Caco-2 (cell line): Measurements from ENCODE around the gene PYHIN1. TPM values are rescaled to one million over a fixed set of nuclear protein-coding genes. Genes with fewer than 3 reads are reported as not detected.
"Not testable (repeated sequence)": the region's sequence is repeated elsewhere in the genome, so short reads cannot be mapped to it uniquely, and the experiment has no call there.

Experiments
- BruUV-seq: library from RNA; stranded (reverse); fragments of 400-500 nt; replicated peaks from 2 replicates; lab custom pipeline; 2021; lab: Mats Ljungman, UMichigan
- CTCF ChIA-PET: fragments of 300-600 bp; sonication (Branson Sonifier 250); formaldehyde crosslinking; loops from one replicate; lab custom pipeline; 2022; ENCODE audit warnings: antibody characterized with exemption; lab: Charles Lee
- POLR2A ChIA-PET: fragments of 300-600 bp; sonication (Branson Sonifier 250); formaldehyde crosslinking; loops from one replicate; lab custom pipeline; 2022; ENCODE audit warnings: antibody characterized with exemption; lab: Charles Lee
- DNase-seq, 2 experiments: peaks; one replicate each; pipeline versions ENCODE4 v3.0.0 to v3.0.0-alpha.2; 2020 to 2022
- H3K27me3 ChIP-seq: replicated peaks from 2 replicates; pipeline ENCODE4 v1.6.0; 2011; ENCODE audit warnings: low read length; ENCODE audit not compliant: control insufficient read depth, insufficient read depth
- H3K36me3 ChIP-seq: 2 replicates; pipeline ENCODE4 v1.5.1; 2011; ENCODE audit warnings: low read length; ENCODE audit not compliant: control insufficient read depth, insufficient read depth
- H3K4me1 ChIP-seq: fragments of 250-450 bp; sonication (Bioruptor Pico); 2 replicates; pipeline ENCODE4 v1.5.1; 2020; ENCODE audit warnings: mild to moderate bottlenecking
- H3K4me3 ChIP-seq: 2 replicates; pipeline ENCODE4 v1.5.1; 2011; ENCODE audit warnings: low read depth, mild to moderate bottlenecking, control low read depth, low read length
- H3K9me3 ChIP-seq: fragments of 250-450 bp; sonication (Bioruptor Pico); 2 replicates; pipeline ENCODE4 v1.5.1; 2020; ENCODE audit warnings: mild to moderate bottlenecking, moderate library complexity
- H3K27ac Mint-ChIP-seq: one replicate; pipeline ENCODE4 v1.8.0; 2022; ENCODE audit warnings: mixed read lengths; ENCODE audit not compliant: unreplicated experiment
- H3K27me3 Mint-ChIP-seq: one replicate; pipeline ENCODE4 v1.8.0; 2022; ENCODE audit warnings: mixed read lengths; ENCODE audit not compliant: insufficient read depth, unreplicated experiment
- H3K36me3 Mint-ChIP-seq: one replicate; pipeline ENCODE4 v1.8.0; 2022; ENCODE audit warnings: mild to moderate bottlenecking, mixed read lengths; ENCODE audit not compliant: insufficient read depth, unreplicated experiment
- H3K4me1 Mint-ChIP-seq: one replicate; pipeline ENCODE4 v1.8.0; 2022; ENCODE audit warnings: low read depth, mixed read lengths; ENCODE audit not compliant: unreplicated experiment
- H3K4me3 Mint-ChIP-seq: one replicate; pipeline ENCODE4 v1.8.0; 2022; ENCODE audit warnings: mild to moderate bottlenecking, moderate library complexity, mixed read lengths; ENCODE audit not compliant: unreplicated experiment
- H3K9me3 Mint-ChIP-seq: one replicate; pipeline ENCODE4 v1.8.0; 2022; ENCODE audit warnings: mixed read lengths; ENCODE audit not compliant: unreplicated experiment
- CTCF ChIP-seq, 2 experiments: fragments of 200-600 bp in 1 of 2; IDR thresholded peaks; 1 replicate in 1 of 2; 2 replicates in 1 of 2; pipeline versions ENCODE4 v1.5.1 to v1.8.0; 2011 to 2022; ENCODE audit warnings: antibody characterized with exemption in 1 of 2, control low read depth in 1 of 2, inconsistent platforms in 1 of 2, low read depth in 1 of 2, low read length in 1 of 2, mild to moderate bottlenecking in 1 of 2, moderate library complexity in 1 of 2; ENCODE audit not compliant: insufficient read depth in 1 of 2, severe bottlenecking in 1 of 2, unreplicated experiment in 1 of 2
- intact Hi-C: fragments of 100-400 bp; cut with micrococcal nuclease; formaldehyde crosslinking; loops from one replicate; pipeline ENCODE4 v1.10.0; 2022; ENCODE audit not compliant: unreplicated experiment
- total RNA-seq: library from RNA; stranded (reverse); gene quantifications from 2 replicates; pipeline ENCODE4 v1.2.3, GENCODE V29; 2022

Gene PYHIN1
- total RNA-seq, 1 experiment from 2014 or later: not detected

- Histone ChIP-seq H3K36me3 (no peaks in the 10 kb centered on the region), H3K4me3 (no peak overlapping the region), H3K9me3 (no peaks in the 10 kb centered on the region), H3K4me1 (no peaks in the 10 kb centered on the region), H3K27me3 (no peaks in the 10 kb centered on the region)
- CTCF ChIA-PET: interaction anchor here (0.6 kb wide), 1 partner anchor 69 kb away, joined by 3 read pairs; no protein-coding TSS in a partner anchor
- no peaks in the 10 kb centered on the region for H3K4me1 Mint-ChIP-seq
- H3K4me3 Mint-ChIP-seq: no peak overlapping the region
- TF ChIP-seq CTCF (IDR thresholded peaks at IDR 0.05; ENCODE audit: insufficient read depth in 1 of 2, low read depth in 1 of 2, low read length in 1 of 2, severe bottlenecking in 1 of 2, unreplicated experiment in 1 of 2): no peak
- intact Hi-C loops: no loop called here
- BruUV-seq: no TSS peak
- no peaks in the 10 kb centered on the region for H3K9me3 Mint-ChIP-seq
- POLR2A ChIA-PET: no interaction called here
- H3K36me3 Mint-ChIP-seq: no peaks in the 10 kb centered on the region
- H3K27ac Mint-ChIP-seq: no peak overlapping the region
- peaks cover 3% of the 10 kb centered on the region for H3K27me3 Mint-ChIP-seq
- no peak for DNase-seq
Measured at GRCh38 chr1:159005676-159006075, 74.3 kb downstream of the PYHIN1 start.

GRCh38 chr1:159006210-159006807 is 75.0 kb downstream of the PYHIN1 start:
- DNase-seq, H3K36me3 Mint-ChIP-seq, H3K27me3 ChIP-seq, BruUV-seq, H3K4me3 Mint-ChIP-seq, POLR2A ChIA-PET, H3K36me3 ChIP-seq, intact Hi-C loops, H3K4me1 Mint-ChIP-seq, H3K4me3 ChIP-seq, H3K9me3 Mint-ChIP-seq, H3K9me3 ChIP-seq, H3K27ac Mint-ChIP-seq, H3K27me3 Mint-ChIP-seq, H3K4me1 ChIP-seq: not testable (repeated sequence)
- CTCF ChIA-PET: interaction anchor here (0.6 kb wide), 1 partner anchor 68 kb away, joined by 3 read pairs; no protein-coding TSS in a partner anchor

- H3K4me3 Mint-ChIP-seq: no peak overlapping the region
- no peak for DNase-seq
- Histone ChIP-seq H3K4me1 (no peaks in the 10 kb centered on the region), H3K4me3 (no peak overlapping the region), H3K9me3 (no peaks in the 10 kb centered on the region), H3K27me3 (no peaks in the 10 kb centered on the region), H3K36me3 (no peaks in the 10 kb centered on the region)
- no peaks in the 10 kb centered on the region for H3K9me3 Mint-ChIP-seq
- H3K27me3 Mint-ChIP-seq: peaks cover 3% of the 10 kb centered on the region
- no TSS peak for BruUV-seq
- POLR2A ChIA-PET: no interaction called here
- no peaks in the 10 kb centered on the region for H3K4me1 Mint-ChIP-seq
- no peak overlapping the region for H3K27ac Mint-ChIP-seq
- CTCF ChIA-PET: no interaction called here
- intact Hi-C loops: no loop called here
- TF ChIP-seq CTCF (IDR thresholded peaks at IDR 0.05; ENCODE audit: insufficient read depth in 1 of 2, low read depth in 1 of 2, low read length in 1 of 2, severe bottlenecking in 1 of 2, unreplicated experiment in 1 of 2): no peak
- no peaks in the 10 kb centered on the region for H3K36me3 Mint-ChIP-seq
Measured at GRCh38 chr1:159007726-159008125, 76.4 kb downstream of the PYHIN1 start.
